Activated CD8-positive, alpha-beta memory T cell treated with anti-CD3 and anti-CD28 coated beads for 36 hours (primary cell): ENCODE results near the gene POLR1A. TPM values are rescaled to one million over a fixed set of nuclear protein-coding genes. Genes with fewer than 3 reads are reported as not detected.

Experiments
- CTCF ChIA-PET: fragments of 350-600 bp; sonication (Branson Sonifier 250); formaldehyde crosslinking; loops from one replicate; lab custom pipeline; 2021; ENCODE audit warnings: antibody characterized with exemption; lab: Charles Lee
- POLR2A ChIA-PET: fragments of 350-600 bp; sonication (Branson Sonifier 250); formaldehyde crosslinking; loops from one replicate; lab custom pipeline; 2021; ENCODE audit warnings: antibody characterized with exemption; lab: Charles Lee
- total RNA-seq, 2 experiments: library from RNA; stranded (reverse); gene quantifications; one replicate each; pipeline ENCODE4 v1.2.3, GENCODE V29; 2021

The POLR1A gene
- total RNA-seq, 2 experiments from 2014 or later = 61.2 to 64.7 TPM

GRCh38 chr2:85981579-85982247 lies 124.0 kb downstream of the POLR1A start:
- POLR2A ChIA-PET = no interaction called here
- CTCF ChIA-PET = no interaction called here

GRCh38 chr2:85978883-85979780 lies 126.6 kb downstream of the POLR1A start:
- CTCF ChIA-PET = no interaction called here
- POLR2A ChIA-PET = no interaction called here

- ChIA-PET POLR2A (no interaction called here), CTCF (no interaction called here)
Observed at GRCh38 chr2:85976106-85976920, 129.4 kb downstream of the POLR1A start.

- ChIA-PET CTCF (no interaction called here), POLR2A (no interaction called here)
Observed at GRCh38 chr2:85975581-85975980, 130.1 kb downstream of the POLR1A start.

- ChIA-PET POLR2A (no interaction called here), CTCF (no interaction called here)
Observed at GRCh38 chr2:85974390-85974789, 131.3 kb downstream of the POLR1A start.

- CTCF ChIA-PET = no interaction called here
- POLR2A ChIA-PET = no interaction called here
Observed at GRCh38 chr2:85972355-85972754, 133.3 kb downstream of the POLR1A start.

GRCh38 chr2:85971366-85971765 lies 134.3 kb downstream of the POLR1A start:
- ChIA-PET POLR2A (no interaction called here), CTCF (no interaction called here)

Other genes starting within 250 kb of the POLR1A start
- 10 to 100 TPM; 11.5 to 11.6 TPM for gene ST3GAL5, start 216.9 kb downstream of the POLR1A start, total RNA-seq
- 100 to 1,000 TPM; 156 to 167 TPM for gene PTCD3, start 349 bp upstream of the POLR1A start, total RNA-seq
- gene IMMT, start 89.6 kb upstream of the POLR1A start, total RNA-seq = 100 to 1,000 TPM; 153 TPM
- 10 to 100 TPM; 90.1 to 94.5 TPM for gene MRPL35, start 93.6 kb upstream of the POLR1A start, total RNA-seq
- under 1 TPM; 0.23 to 0.25 TPM for gene REEP1, start 231.7 kb upstream of the POLR1A start, total RNA-seq